A204.1 (cell line): Measurements from ENCODE around the gene ITGA2B.
"Not testable (repeated sequence)": the region's sequence is repeated elsewhere in the genome, so short reads cannot be mapped to it uniquely, and the experiment has no call there.

Experiments
- FAIRE-seq: peaks from 2 replicates; lab custom pipeline; 2012; peaks lifted over from hg19 to GRCh38; lab: Jason Lieb, UNC

The ITGA2B gene

DNA sequence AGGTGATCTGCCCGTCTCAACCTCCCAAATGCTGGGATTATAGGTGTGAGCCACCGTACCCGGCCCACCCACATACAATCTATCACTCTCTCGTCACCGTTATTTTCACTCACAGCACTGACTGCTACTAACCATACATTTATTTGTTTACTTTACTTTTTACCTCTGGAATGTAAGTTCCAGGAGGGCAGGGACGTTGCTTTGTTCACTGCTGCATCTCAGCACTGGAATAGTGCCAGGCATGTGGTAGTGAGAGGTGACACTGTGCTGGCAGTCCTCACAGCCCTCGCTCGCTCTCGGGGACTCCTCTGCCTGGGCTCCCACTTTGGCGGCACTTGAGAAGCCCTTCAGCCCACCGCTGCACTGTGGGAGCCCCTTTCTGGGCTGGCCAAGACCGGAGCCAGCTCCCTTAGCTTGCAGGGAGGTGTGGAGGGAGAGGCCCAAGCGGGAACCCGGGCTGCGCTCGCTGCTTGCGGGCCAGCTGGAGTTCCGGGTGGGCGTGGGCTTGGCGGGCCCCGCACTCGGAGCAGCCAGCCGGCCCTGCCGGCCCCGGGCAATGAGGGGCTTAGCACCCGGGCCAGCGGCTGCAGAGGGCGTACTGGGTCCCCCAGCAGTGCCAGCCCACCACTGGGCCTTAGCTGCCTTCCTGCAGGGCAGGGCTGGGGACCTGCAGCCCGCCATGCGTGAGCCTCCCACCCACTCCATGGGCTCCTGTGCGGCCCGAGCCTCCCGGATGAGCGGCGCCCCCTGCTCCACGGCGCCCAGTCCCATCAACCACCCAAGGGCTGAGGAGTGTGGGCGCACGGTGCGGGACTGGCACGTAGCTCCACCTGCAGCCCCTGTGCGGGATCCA lies 20.8 kb downstream of the ITGA2B start:
- FAIRE-seq: not testable (repeated sequence)

DNA sequence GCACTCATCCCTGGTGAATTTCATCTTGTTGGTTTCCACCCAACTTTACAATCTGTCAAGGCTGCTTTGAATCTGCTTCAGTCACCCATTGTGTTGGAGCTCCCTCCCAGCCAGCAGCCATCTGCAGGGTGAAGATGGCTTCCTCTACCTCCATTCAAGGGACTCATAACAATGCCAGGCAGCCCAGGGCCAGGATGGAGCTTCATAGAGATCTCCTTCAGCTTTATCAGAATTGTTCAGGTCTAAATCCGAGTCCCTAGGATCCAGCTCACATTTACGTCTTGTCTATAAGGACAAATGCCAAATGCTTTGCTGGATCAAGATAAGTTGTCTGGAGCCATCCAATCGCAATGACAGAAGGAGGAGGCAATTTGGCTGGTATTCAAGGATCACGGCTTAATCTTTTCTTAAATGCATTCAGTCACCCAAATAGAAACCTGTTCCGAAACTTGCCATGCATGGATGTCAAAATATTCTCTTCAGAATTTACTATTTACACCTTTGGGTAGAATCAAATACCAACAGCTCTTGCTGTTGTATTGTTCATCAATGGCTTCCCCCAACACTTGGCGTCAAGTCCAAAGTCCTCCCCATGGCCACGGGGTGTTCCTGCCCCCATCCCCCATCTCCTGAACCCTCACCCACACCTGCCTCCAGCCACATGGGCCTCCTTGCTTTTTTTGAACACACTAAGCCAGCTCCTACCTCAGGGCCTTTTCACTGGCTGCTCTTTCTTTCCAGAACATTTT lies 22.0 kb downstream of the ITGA2B start:
- no peak for FAIRE-seq

- FAIRE-seq: not testable (repeated sequence)
These were observed 24.4 kb downstream of the ITGA2B start for GRCh38 chr17:44365051-44365450.

- FAIRE-seq: no peak
These were observed 25.8 kb downstream of the ITGA2B start, which contains the start of gene FAM171A2 for GRCh38 chr17:44363613-44364159. TSS of gene FAM171A2 (minus strand) at chr17:44363853. CDS start at chr17:44363714, 139 bp downstream.

- FAIRE-seq: no peak
These were observed 26.4 kb downstream of the ITGA2B start for GRCh38 chr17:44362949-44363612.

- FAIRE-seq: no peak
These were observed 26.9 kb downstream of the ITGA2B start for GRCh38 chr17:44362459-44362948.

GRCh38 chr17:44361292-44362260 lies 27.9 kb downstream of the ITGA2B start:
- FAIRE-seq: no peak

DNA sequence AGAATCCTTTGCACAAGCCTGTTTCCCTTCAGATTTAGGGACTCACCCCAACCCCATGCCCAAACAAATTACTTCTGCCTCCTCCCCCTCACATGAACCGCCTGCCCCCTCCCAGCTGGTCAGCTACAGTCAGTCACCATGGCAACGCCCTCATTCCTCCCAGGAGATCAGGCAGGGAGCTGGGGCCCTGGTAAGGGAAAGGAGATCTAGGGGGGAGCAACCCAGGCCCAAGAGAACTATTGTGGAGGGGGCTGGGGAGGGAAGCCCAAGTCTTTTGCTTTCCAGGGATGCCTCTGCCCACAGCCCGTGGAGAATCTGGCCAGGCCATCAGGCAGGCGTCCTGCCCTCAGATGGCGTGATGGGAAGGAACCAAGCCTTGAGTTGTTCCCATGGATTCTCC lies 28.6 kb downstream of the ITGA2B start:
- FAIRE-seq: no peak

DNA sequence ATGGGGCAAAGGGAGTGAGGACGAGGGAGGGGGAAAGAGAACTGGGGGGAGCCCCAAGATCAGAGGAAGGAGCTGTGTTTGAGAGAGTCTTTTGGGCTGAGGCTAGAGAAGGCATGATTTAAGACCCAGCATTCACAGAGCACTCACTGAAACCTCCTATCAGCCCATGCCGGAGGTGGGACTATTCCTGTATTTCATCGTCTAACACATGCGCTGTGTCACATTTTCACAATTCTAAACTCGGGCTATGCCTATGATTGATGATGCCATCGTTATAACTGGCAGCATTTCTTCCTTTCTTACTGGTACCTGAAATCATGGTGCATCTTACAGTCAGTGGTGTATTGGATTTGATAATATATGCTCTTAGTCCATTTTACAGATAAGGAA lies 29.3 kb downstream of the ITGA2B start:
- FAIRE-seq: no peak

DNA sequence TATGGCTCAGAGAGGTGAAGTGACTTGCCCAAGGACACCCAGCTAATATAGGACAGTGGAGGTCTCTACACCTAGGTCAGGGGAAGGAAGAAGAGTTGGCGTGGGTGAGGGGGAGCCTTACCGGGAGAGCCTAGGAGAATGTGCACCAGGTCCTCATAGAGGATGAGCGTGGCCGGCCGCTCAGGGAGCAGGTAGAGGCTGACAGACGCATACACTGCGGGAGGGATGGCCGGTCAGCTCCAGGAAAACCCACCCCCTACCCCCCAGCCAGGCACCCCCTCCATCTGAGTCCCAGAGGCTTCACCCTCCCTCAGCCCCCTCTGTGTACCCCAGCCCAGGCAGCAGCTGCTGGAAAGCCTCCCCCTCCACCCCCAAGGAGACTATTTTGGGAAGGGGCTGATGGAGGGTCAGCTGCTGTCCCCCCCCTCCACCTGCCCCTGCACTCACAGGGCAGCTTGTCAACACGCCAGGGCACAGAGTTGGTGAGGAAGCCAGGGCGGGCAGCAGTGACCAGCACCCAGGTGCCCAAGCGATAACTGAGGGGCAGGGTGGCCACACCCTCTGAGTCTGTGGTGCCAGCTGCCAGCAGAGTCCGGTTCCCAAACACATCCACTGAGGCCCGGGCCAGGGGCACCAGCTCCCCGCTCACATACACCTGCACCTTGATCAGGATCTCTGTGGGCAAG lies 29.8 kb downstream of the ITGA2B start:
- no peak for FAIRE-seq

DNA sequence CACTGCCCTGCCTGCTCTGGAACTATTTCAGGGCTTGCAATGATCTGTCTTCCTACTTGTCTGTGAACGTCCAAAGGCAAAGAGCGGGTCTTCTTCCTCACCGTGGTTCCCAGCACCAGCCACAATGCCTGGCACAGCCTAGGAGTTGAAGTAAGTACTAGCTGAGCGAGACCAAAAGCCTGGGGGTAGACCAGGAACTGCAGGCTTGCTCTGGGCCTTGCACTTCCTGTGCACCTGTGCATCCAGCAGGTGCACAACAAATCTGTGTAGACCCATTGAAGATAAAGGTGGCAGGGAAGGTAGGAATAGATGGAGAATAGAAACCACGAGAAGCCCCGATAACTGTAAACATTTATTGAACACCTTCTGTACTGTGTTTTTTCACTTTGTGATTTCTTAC lies 30.4 kb downstream of the ITGA2B start:
- no peak for FAIRE-seq

DNA sequence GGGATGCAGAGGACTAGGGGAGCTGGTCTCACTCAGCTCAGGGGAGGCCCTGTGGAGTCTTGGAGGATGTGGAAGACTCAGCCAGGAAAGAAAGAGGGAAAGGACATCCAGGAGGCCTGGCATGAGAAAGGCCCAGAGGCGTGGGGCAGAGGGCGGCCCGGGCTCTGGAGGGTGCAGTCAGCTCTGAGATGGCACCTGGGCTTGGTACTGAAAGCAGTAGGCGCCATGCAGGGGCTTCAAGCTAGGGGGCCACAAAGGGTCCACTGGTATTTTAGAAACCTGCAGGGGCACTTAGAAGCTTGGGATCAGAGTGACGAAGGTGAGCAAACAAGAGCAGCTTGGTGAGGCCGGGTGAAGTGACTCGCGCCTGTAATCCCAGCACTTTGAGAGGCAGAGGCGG lies 31.4 kb downstream of the ITGA2B start:
- no peak for FAIRE-seq

DNA sequence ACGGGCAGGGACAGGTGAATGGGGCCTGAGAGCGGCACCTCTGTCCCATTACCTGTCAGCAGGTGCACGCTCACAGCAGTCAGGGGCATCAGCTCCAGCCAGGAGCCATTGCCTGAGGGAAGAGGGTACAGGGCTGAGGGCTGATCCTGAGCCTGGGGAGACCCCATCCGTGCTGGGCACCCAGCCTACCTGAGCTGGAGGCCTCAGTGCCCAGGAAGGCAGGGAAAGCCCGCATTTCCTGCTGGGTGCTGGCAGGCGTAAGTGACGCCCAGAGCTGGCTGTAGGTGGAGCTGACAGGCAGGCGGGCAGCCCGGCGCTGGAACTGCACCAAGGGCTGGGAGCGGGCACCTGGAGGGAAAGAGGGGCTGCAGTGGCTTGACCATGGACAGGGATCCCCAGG lies 33.2 kb downstream of the ITGA2B start:
- FAIRE-seq: no peak

- no peak for FAIRE-seq
These were observed 33.8 kb downstream of the ITGA2B start for GRCh38 chr17:44355642-44356099.

DNA sequence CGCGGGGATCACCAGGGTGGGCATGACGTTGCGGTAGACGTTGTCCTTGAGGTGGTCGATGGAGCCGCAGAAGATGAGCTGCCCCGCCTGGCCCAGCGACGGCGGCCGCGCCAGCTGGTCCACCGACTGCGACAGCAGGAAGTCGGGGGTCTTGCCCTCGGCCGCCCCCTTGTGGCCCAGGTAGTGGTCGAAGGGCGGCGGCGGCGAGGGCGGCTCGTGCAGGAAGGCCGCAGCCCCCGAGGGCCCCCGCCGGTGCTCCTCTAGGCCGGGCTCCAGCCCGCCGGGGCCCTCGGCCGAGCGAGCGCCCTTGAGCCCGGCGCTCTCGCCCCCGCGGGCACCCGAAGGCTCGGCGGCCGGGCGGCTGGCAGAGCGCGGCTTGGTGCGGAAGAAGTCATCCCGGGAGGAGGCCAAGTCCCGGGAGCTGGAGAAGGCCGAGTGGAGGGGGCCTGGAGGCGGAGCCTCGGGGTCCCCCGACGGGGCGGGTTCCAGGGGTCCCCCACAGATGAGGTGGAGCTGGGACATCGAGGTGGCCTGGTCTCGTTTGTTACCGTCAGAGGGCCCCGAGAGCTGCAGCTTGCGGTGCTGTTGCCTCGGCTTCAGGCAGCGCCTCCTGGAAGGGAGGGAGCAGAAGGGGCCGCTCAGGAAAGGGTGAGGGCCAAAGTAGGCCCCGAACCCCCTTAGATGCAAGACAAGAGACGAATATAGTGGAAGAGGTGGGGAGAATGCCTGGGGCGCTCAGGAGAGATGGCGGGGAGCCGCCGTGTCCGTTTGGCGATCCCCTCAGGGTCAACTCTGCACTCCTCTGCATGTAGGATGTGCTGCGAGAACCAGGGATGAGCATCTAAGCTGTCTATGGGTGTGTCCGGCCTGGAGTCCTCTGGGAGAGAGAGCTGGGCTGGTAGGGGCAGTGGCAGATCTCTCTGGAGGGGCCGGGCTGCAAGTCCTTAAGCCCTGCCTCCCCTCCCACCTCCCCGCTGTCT lies 34.6 kb downstream of the ITGA2B start:
- FAIRE-seq: no peak

- no peak for FAIRE-seq
These were observed 35.6 kb downstream of the ITGA2B start for GRCh38 chr17:44353672-44354331.

DNA sequence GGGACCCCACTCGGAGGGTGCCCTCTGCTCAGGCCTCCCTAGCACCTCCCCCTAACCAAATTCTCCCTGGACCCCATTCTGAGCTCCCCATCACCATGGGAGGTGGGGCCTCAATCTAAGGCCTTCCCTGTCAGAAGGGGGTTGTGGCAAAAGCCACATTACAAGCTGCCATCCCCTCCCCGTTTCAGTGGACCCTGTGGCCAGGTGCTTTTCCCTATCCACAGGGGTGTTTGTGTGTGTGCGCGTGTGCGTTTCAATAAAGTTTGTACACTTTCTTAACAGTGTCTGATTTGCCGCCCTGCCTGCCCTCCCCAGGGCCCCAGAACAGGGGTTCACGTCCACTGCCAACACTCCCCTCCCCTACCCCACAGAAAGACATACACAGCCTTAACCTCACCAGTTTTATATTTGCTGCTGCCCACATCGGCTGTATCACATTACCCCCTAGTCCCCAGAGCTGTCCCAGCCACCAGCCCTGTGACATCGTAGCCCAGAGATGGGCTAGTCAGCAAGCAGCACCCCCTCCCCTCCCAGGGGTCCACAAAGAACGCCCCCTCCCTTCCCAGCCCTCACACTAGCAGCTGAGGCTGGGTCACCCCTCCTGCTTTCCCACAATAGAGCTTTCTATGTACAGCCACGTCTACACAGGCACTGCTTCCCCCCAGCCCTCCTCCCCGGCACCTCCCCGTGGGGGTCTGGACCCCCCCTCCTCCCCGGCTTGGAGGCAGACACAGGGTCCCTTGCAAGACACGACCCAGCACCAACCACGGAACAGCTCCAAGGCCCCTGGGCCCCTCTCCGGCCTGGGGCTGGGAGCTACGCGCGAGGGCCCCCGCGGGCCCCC lies 36.4 kb downstream of the ITGA2B start:
- FAIRE-seq: no peak
